C4-2B (cell line): Measurements from ENCODE around the gene CSRNP3.

Source experiments
- CTCF ChIP-seq: fragments of 450-650 bp; conservative IDR thresholded peaks from 2 replicates; pipeline ENCODE4 v1.5.1; 2017; ENCODE audit warnings: mild to moderate bottlenecking
- ZFX ChIP-seq: fragments of 450-650 bp; IDR thresholded peaks from 2 replicates; pipeline ENCODE4 v1.6.1; 2017

- TF ChIP-seq CTCF (no peak), ZFX (no peak)
These were observed 179.3 kb downstream of the CSRNP3 start for GRCh38 chr2:165648801-165649200.
